ENCODE data around the gene PFDN5.

The PFDN5 gene

GRCh38 chr12:53295070-53295890, at the start of gene PFDN5:
PFDN5 (plus strand) TSS chr12:53295542; CDS start chr12:53295568, 26 bp downstream.
- no peaks in the 10 kb centered on the region for H3K9me3 Mint-ChIP-seq
- H3K4me1 Mint-ChIP-seq = peaks cover 50% of the 10 kb centered on the region
- H3K27me3 Mint-ChIP-seq = no peaks in the 10 kb centered on the region
- peak; percentile 94 for ATAC-seq
- peak within 1 kb of the TSS; percentile 97 for H3K4me3 Mint-ChIP-seq
- peaks cover 46% of the 10 kb centered on the region for H3K36me3 Mint-ChIP-seq
- peak within 1 kb of the TSS; percentile 89 for H3K27ac Mint-ChIP-seq

- no peaks in the 10 kb centered on the region for H3K9me3 Mint-ChIP-seq
- H3K4me3 Mint-ChIP-seq = peak overlapping the region; percentile 93
- H3K27ac Mint-ChIP-seq = peak overlapping the region; percentile 86
- ATAC-seq = peak; percentile 85
- H3K27me3 Mint-ChIP-seq = no peaks in the 10 kb centered on the region
- peaks cover 18% of the 10 kb centered on the region for H3K36me3 Mint-ChIP-seq
- H3K4me1 Mint-ChIP-seq = peaks cover 46% of the 10 kb centered on the region
These were observed 43.6 kb upstream of the PFDN5 start for GRCh38 chr12:53251477-53252348.

- Mint-ChIP-seq H3K27me3 (no peaks in the 10 kb centered on the region), H3K4me1 (peaks cover 48% of the 10 kb centered on the region)
These were observed 42.9 kb upstream of the PFDN5 start for GRCh38 chr12:53252349-53252916.

GRCh38 chr12:53253298-53253697, 42.0 kb upstream of the PFDN5 start:
- Mint-ChIP-seq H3K27me3 (no peaks in the 10 kb centered on the region), H3K4me1 (peaks cover 57% of the 10 kb centered on the region)

More at GRCh38 chr12:53252349-53252916, 42.9 kb upstream of the PFDN5 start:
- Mint-ChIP-seq H3K4me3 (peak overlapping the region; percentile 93), H3K27ac (peak overlapping the region; percentile 86), H3K9me3 (no peaks in the 10 kb centered on the region), H3K36me3 (peaks cover 18% of the 10 kb centered on the region)
- no peak for ATAC-seq

GRCh38 chr12:53254816-53255545, 40.4 kb upstream of the PFDN5 start:
- no peaks in the 10 kb centered on the region for H3K27me3 Mint-ChIP-seq
- no peak overlapping the region for H3K4me3 Mint-ChIP-seq
- peak overlapping the region; percentile 92 for H3K27ac Mint-ChIP-seq
- H3K36me3 Mint-ChIP-seq = peaks cover 18% of the 10 kb centered on the region
- H3K9me3 Mint-ChIP-seq = no peaks in the 10 kb centered on the region
- ATAC-seq = no peak
- H3K4me1 Mint-ChIP-seq = peaks cover 71% of the 10 kb centered on the region

More at GRCh38 chr12:53253298-53253697, 42.0 kb upstream of the PFDN5 start:
- H3K36me3 Mint-ChIP-seq = peaks cover 18% of the 10 kb centered on the region
- no peak for ATAC-seq
- H3K9me3 Mint-ChIP-seq = no peaks in the 10 kb centered on the region
- H3K27ac Mint-ChIP-seq = peak overlapping the region; percentile 86
- peak overlapping the region; percentile 93 for H3K4me3 Mint-ChIP-seq

- H3K4me1 Mint-ChIP-seq = peaks cover 70% of the 10 kb centered on the region
- H3K36me3 Mint-ChIP-seq = peaks cover 18% of the 10 kb centered on the region
- H3K27ac Mint-ChIP-seq = peak overlapping the region; percentile 92
- peak overlapping the region; percentile 44 for H3K4me3 Mint-ChIP-seq
- H3K27me3 Mint-ChIP-seq = no peaks in the 10 kb centered on the region
- H3K9me3 Mint-ChIP-seq = no peaks in the 10 kb centered on the region
- peak; percentile 94 for ATAC-seq
These were observed 39.3 kb upstream of the PFDN5 start for GRCh38 chr12:53255996-53256395.

GRCh38 chr12:53258541-53259539, 36.5 kb upstream of the PFDN5 start:
- ATAC-seq = no peak
- H3K36me3 Mint-ChIP-seq = peaks cover 11% of the 10 kb centered on the region
- peaks cover 47% of the 10 kb centered on the region for H3K4me1 Mint-ChIP-seq
- no peaks in the 10 kb centered on the region for H3K27me3 Mint-ChIP-seq
- H3K4me3 Mint-ChIP-seq = no peak overlapping the region
- no peaks in the 10 kb centered on the region for H3K9me3 Mint-ChIP-seq
- peak overlapping the region; percentile 77 for H3K27ac Mint-ChIP-seq

GRCh38 chr12:53259891-53260290, 35.5 kb upstream of the PFDN5 start:
- Mint-ChIP-seq H3K36me3 (peaks cover 2% of the 10 kb centered on the region), H3K4me3 (no peak overlapping the region), H3K27me3 (no peaks in the 10 kb centered on the region), H3K9me3 (no peaks in the 10 kb centered on the region), H3K4me1 (peaks cover 42% of the 10 kb centered on the region), H3K27ac (peak overlapping the region; percentile 77)
- no peak for ATAC-seq

- H3K27me3 Mint-ChIP-seq = no peaks in the 10 kb centered on the region
- H3K27ac Mint-ChIP-seq = no peak overlapping the region
- H3K4me1 Mint-ChIP-seq = peaks cover 38% of the 10 kb centered on the region
- no peak overlapping the region for H3K4me3 Mint-ChIP-seq
- H3K36me3 Mint-ChIP-seq = peaks cover 7% of the 10 kb centered on the region
- no peaks in the 10 kb centered on the region for H3K9me3 Mint-ChIP-seq
- no peak for ATAC-seq
These were observed 29.6 kb upstream of the PFDN5 start for GRCh38 chr12:53265783-53266182.

GRCh38 chr12:53267306-53267998, 27.9 kb upstream of the PFDN5 start:
- Mint-ChIP-seq H3K9me3 (no peaks in the 10 kb centered on the region), H3K27ac (peak overlapping the region; percentile 88), H3K4me3 (peak overlapping the region; percentile 93), H3K27me3 (no peaks in the 10 kb centered on the region), H3K36me3 (peaks cover 7% of the 10 kb centered on the region), H3K4me1 (peaks cover 38% of the 10 kb centered on the region)
- ATAC-seq = peak; percentile 49

GRCh38 chr12:53267999-53268629, 27.2 kb upstream of the PFDN5 start, which contains the start of gene ESPL1:
ESPL1 (plus strand) TSS chr12:53268299; CDS start chr12:53268767, 468 bp downstream.
- Mint-ChIP-seq H3K9me3 (no peaks in the 10 kb centered on the region), H3K27me3 (no peaks in the 10 kb centered on the region), H3K27ac (peak within 1 kb of the TSS; percentile 88), H3K4me3 (peak within 1 kb of the TSS; percentile 93), H3K4me1 (peaks cover 38% of the 10 kb centered on the region), H3K36me3 (peaks cover 7% of the 10 kb centered on the region)
- peak; percentile 96 for ATAC-seq

GRCh38 chr12:53268630-53269562, 26.4 kb upstream of the PFDN5 start:
- H3K27ac Mint-ChIP-seq = peak overlapping the region; percentile 88
- H3K9me3 Mint-ChIP-seq = no peaks in the 10 kb centered on the region
- peaks cover 38% of the 10 kb centered on the region for H3K4me1 Mint-ChIP-seq
- no peak for ATAC-seq
- H3K36me3 Mint-ChIP-seq = peaks cover 7% of the 10 kb centered on the region
- peak overlapping the region; percentile 93 for H3K4me3 Mint-ChIP-seq
- H3K27me3 Mint-ChIP-seq = no peaks in the 10 kb centered on the region
